Activated naive CD4-positive, alpha-beta T cell treated with anti-CD3 and anti-CD28 coated beads, Interleukin-2, amount 50 U/mL, for 24 hours (primary cell): ENCODE measurements around the gene PRSS21.
A peak's percentile ranks its signal among the peaks of the same experiment; 100 is the strongest.

ENCODE experiments used
- H3K27ac Mint-ChIP-seq: one replicate; pipeline ENCODE4 v1.8.0; 2021; ENCODE audit warnings: mild to moderate bottlenecking, mixed read lengths
- H3K27me3 Mint-ChIP-seq: one replicate; pipeline ENCODE4 v1.8.0; 2021; ENCODE audit warnings: mixed read lengths
- H3K36me3 Mint-ChIP-seq: one replicate; pipeline ENCODE4 v1.8.0; 2021; ENCODE audit warnings: mixed read lengths
- H3K4me1 Mint-ChIP-seq: one replicate; pipeline ENCODE4 v1.8.0; 2021; ENCODE audit warnings: mixed read lengths
- H3K4me3 Mint-ChIP-seq: one replicate; pipeline ENCODE4 v1.8.0; 2021; ENCODE audit warnings: mild to moderate bottlenecking, mixed read lengths
- H3K9me3 Mint-ChIP-seq: one replicate; pipeline ENCODE4 v1.8.0; 2021; ENCODE audit warnings: mixed read lengths

The PRSS21 gene

GRCh38 chr16:2856061-2856670, 39.1 kb downstream of the PRSS21 start:
- H3K36me3 Mint-ChIP-seq, result no peaks in the 10 kb centered on the region
- no peak overlapping the region for H3K27ac Mint-ChIP-seq
- H3K4me3 Mint-ChIP-seq, result no peak overlapping the region
- peaks cover 6% of the 10 kb centered on the region for H3K27me3 Mint-ChIP-seq
- peaks cover 8% of the 10 kb centered on the region for H3K9me3 Mint-ChIP-seq
- H3K4me1 Mint-ChIP-seq, result peaks cover 5% of the 10 kb centered on the region

DNA sequence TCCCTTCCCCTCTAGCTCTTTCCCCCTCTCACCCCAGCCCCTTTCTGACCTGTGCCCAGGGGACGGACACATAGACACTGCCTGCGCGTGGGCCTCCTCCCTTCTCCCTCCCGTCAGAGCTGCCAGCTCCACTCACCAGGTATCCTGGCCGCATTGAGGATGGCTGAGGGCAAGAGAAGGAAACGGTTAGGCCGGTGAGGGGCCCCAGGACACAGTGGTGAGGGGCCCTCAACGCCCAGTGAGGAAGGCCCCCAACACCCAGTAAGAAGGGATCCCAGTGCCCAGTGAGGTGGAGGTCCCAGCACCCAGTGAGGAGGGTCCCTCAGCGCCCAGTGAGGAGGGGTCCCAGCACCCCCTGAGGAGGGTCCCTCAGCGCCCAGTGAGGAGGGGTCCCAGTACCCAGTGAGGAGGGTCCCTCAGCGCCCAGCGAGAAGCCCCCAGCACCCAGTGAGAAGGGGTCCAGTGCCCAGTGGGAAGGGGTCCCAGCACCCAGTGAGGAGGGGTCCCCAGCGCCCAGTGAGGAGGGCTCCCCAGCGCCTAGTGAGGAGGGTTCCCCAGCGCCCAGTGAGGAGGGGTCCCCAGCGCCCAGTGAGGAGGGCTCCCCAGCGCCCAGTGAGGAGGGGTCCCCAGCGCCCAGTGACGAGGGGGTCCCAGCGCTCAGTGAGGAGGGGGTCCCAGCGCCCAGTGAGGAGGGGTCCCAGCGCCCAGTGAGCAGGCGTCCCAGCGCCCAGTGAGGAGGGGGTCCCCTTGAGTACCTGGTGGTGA, 39.8 kb downstream of the PRSS21 start:
- Mint-ChIP-seq H3K36me3 (no peaks in the 10 kb centered on the region), H3K27ac (no peak overlapping the region), H3K27me3 (peaks cover 8% of the 10 kb centered on the region), H3K4me3 (no peak overlapping the region), H3K9me3 (peaks cover 8% of the 10 kb centered on the region), H3K4me1 (peaks cover 5% of the 10 kb centered on the region)

- peak within 1 kb of the TSS; percentile 85 for H3K4me3 Mint-ChIP-seq
- H3K27ac Mint-ChIP-seq, result no peak within 1 kb of the TSS
Observed at GRCh38 chr16:2857451-2858244, 40.6 kb downstream of the PRSS21 start, which contains the start of gene PRSS22. TSS of gene PRSS22 (minus strand) at chr16:2858170. CDS start at chr16:2858104, 66 bp downstream.

GRCh38 chr16:2858245-2859025, 41.4 kb downstream of the PRSS21 start:
- Mint-ChIP-seq H3K27ac (no peak overlapping the region), H3K4me3 (no peak overlapping the region), H3K27me3 (peaks cover 8% of the 10 kb centered on the region)

More at GRCh38 chr16:2857451-2858244, 40.6 kb downstream of the PRSS21 start, which contains the start of gene PRSS22:
- peaks cover 8% of the 10 kb centered on the region for H3K9me3 Mint-ChIP-seq
- H3K4me1 Mint-ChIP-seq, result peaks cover 5% of the 10 kb centered on the region
- peaks cover 8% of the 10 kb centered on the region for H3K27me3 Mint-ChIP-seq
- no peaks in the 10 kb centered on the region for H3K36me3 Mint-ChIP-seq

DNA sequence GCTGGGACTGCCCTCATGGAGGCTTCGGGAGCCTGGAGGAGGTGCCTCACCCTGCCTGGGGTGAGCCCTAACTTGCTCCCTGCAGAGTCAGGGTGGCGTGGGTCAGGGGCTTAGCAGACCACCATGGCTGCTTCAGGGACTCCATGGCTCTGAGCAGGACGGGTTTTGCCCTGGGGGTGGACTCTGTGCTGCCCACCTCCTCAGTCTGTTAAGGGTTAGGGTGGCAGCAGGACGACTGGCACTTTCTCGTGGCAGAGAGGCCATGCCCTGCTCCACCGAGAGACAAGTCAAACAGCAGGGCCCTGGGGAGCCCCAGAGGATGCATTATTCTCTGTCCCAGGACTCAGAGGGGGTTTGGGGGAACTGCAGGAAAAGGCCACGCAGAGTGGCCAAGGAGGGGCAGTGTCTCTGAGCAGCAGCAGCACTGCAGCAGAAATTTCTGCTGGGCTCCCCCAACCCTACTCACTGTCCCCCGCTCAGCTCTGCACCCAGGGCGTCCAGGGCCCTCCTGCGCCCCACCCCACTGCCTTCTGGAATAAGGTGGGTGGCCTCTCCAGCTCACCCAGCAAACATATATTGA, 42.7 kb downstream of the PRSS21 start:
- Mint-ChIP-seq H3K27ac (no peak overlapping the region), H3K36me3 (no peaks in the 10 kb centered on the region), H3K27me3 (peaks cover 8% of the 10 kb centered on the region), H3K4me3 (no peak overlapping the region), H3K4me1 (peaks cover 5% of the 10 kb centered on the region), H3K9me3 (peaks cover under 1% of the 10 kb centered on the region)

More at GRCh38 chr16:2858245-2859025, 41.4 kb downstream of the PRSS21 start:
- Mint-ChIP-seq H3K36me3 (no peaks in the 10 kb centered on the region), H3K9me3 (peaks cover 8% of the 10 kb centered on the region), H3K4me1 (peaks cover 5% of the 10 kb centered on the region)

DNA sequence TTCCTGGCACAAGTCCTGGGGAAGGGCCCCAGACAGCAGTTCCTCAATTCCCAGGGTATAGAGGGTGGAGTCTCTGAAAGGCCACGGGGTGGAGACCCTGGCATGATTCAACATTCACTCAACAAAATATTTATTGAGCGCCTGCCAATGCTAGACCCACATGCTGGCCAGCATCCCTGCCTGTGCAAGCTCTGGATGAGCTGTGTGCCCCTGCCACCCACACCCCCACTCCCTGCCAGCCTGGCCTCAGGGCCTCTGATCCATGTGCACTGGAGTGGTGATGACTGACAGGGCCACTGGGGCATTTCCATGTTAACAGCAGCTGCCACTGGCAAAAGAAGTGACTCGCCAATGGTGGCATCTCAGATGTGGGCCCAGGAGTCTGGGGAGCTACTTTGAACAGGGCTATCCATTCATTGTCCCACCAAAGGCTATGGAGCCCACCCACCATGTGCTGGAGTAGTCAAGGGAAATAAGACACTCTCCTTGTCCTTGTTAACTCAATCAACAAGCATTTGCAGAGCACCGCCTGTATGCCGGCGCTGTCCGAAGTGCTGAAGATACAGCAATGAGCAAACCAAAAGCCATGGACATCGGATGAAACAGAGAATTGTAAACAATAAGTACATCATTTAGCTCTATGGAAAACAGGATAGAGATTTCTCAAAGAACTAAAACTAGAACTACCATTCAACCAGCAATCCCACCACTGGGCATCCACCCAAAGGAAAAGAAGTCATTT, 44.0 kb downstream of the PRSS21 start:
- H3K36me3 Mint-ChIP-seq, result no peaks in the 10 kb centered on the region
- H3K9me3 Mint-ChIP-seq, result no peaks in the 10 kb centered on the region
- H3K4me3 Mint-ChIP-seq, result no peak overlapping the region
- H3K4me1 Mint-ChIP-seq, result peaks cover 5% of the 10 kb centered on the region
- H3K27ac Mint-ChIP-seq, result no peak overlapping the region
- H3K27me3 Mint-ChIP-seq, result peaks cover 8% of the 10 kb centered on the region

GRCh38 chr16:2865651-2866050, 48.6 kb downstream of the PRSS21 start:
- Mint-ChIP-seq H3K27ac (no peak overlapping the region), H3K27me3 (peaks cover 2% of the 10 kb centered on the region), H3K36me3 (no peaks in the 10 kb centered on the region), H3K4me3 (no peak overlapping the region), H3K9me3 (no peaks in the 10 kb centered on the region), H3K4me1 (peaks cover 5% of the 10 kb centered on the region)

GRCh38 chr16:2866431-2866830, 49.4 kb downstream of the PRSS21 start:
- peaks cover 5% of the 10 kb centered on the region for H3K4me1 Mint-ChIP-seq
- H3K9me3 Mint-ChIP-seq, result no peaks in the 10 kb centered on the region
- H3K27ac Mint-ChIP-seq, result no peak overlapping the region
- no peaks in the 10 kb centered on the region for H3K36me3 Mint-ChIP-seq
- peak overlapping the region; percentile 4 for H3K4me3 Mint-ChIP-seq
- H3K27me3 Mint-ChIP-seq, result no peaks in the 10 kb centered on the region

DNA sequence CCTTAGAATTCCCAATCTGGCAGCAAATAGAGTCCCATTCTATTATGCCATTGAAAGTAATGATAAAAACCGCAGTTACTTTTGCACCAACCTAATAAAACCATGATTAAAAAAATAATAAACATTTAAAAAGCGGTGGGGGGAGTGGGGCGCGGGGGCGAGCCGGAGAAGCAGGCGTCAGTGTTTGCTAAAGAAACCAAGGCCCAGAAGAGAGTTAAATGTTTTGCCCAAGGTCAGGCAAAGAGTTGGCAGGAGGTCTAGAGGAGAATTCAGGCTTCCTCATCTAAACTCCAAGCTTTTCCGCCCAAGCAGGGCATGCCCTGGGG, 50.6 kb downstream of the PRSS21 start:
- Mint-ChIP-seq H3K27me3 (no peaks in the 10 kb centered on the region), H3K27ac (peak overlapping the region; percentile 92), H3K9me3 (no peaks in the 10 kb centered on the region), H3K4me3 (peak overlapping the region; percentile 91), H3K36me3 (no peaks in the 10 kb centered on the region), H3K4me1 (peaks cover 5% of the 10 kb centered on the region)

GRCh38 chr16:2867987-2868789, 51.2 kb downstream of the PRSS21 start:
- Mint-ChIP-seq H3K4me3 (peak overlapping the region; percentile 91), H3K4me1 (peaks cover 5% of the 10 kb centered on the region), H3K27me3 (no peaks in the 10 kb centered on the region), H3K27ac (peak overlapping the region; percentile 92), H3K36me3 (no peaks in the 10 kb centered on the region), H3K9me3 (no peaks in the 10 kb centered on the region)
